ACC112 (cell line): Measurements from ENCODE around the gene DSCAML1.

ENCODE experiments used
- H2AFZ ChIP-seq: fragments of 200-600 bp; sonication (generic); one replicate; pipeline ENCODE4 v1.6.0; 2017; ENCODE audit warnings: antibody characterized with exemption, low read length; ENCODE audit not compliant: unreplicated experiment
- H3K27ac ChIP-seq: fragments of 200-600 bp; sonication (generic); 2 replicates; pipeline ENCODE4 v1.5.1; 2014; ENCODE audit warnings: low read depth, mild to moderate bottlenecking, antibody characterized with exemption, low read length, moderate library complexity
- H3K27me3 ChIP-seq: fragments of 200-600 bp; sonication (generic); 2 replicates; pipeline ENCODE4 v1.6.1; 2014; ENCODE audit warnings: mild to moderate bottlenecking, antibody characterized with exemption, low read length, moderate library complexity, mixed read lengths; ENCODE audit not compliant: insufficient read depth
- H3K36me3 ChIP-seq: fragments of 200-600 bp; sonication (generic); 2 replicates; pipeline ENCODE4 v1.6.1; 2016; ENCODE audit warnings: mild to moderate bottlenecking, antibody characterized with exemption, low read length, moderate library complexity, mixed read lengths; ENCODE audit not compliant: insufficient read depth
- H3K4me1 ChIP-seq: fragments of 200-600 bp; sonication (generic); one replicate; pipeline ENCODE4 v1.6.1; 2016; ENCODE audit warnings: low read length, mixed read lengths; ENCODE audit not compliant: insufficient read depth, unreplicated experiment, control insufficient read depth
- H3K4me3 ChIP-seq: fragments of 200-600 bp; sonication (generic); 2 replicates; pipeline ENCODE4 v1.5.1; 2014; ENCODE audit warnings: mild to moderate bottlenecking, low read depth, low read length
- H3K79me2 ChIP-seq: fragments of 200-600 bp; sonication (generic); one replicate; pipeline ENCODE4 v1.6.0; 2016; ENCODE audit warnings: low read length; ENCODE audit not compliant: control insufficient read depth, unreplicated experiment, insufficient read depth

DSCAML1 gene

GRCh38 chr11:117620086-117620485, 176.9 kb downstream of the DSCAML1 start:
- Histone ChIP-seq H3K27ac (no peak overlapping the region), H3K79me2 (no peaks in the 10 kb centered on the region), H3K4me1 (no peaks in the 10 kb centered on the region), H3K4me3 (no peak overlapping the region), H3K36me3 (no peaks in the 10 kb centered on the region), H3K27me3 (peaks cover 64% of the 10 kb centered on the region; the same call in 1 of the 2 replicates), H2AFZ (no peak overlapping the region)

- Histone ChIP-seq H3K79me2 (no peaks in the 10 kb centered on the region), H3K27me3 (peaks cover 65% of the 10 kb centered on the region; the same call in 1 of the 2 replicates)
Observed at GRCh38 chr11:117619661-117620060, 177.4 kb downstream of the DSCAML1 start.

GRCh38 chr11:117618982-117619355, 178.0 kb downstream of the DSCAML1 start:
- no peaks in the 10 kb centered on the region for H3K4me1 ChIP-seq
- no peak overlapping the region for H3K27ac ChIP-seq
- H3K79me2 ChIP-seq: no peaks in the 10 kb centered on the region
- peaks cover 70% of the 10 kb centered on the region; the same call in 1 of the 2 replicates for H3K27me3 ChIP-seq
- H3K4me3 ChIP-seq: no peak overlapping the region
- H2AFZ ChIP-seq: no peak overlapping the region
- no peaks in the 10 kb centered on the region for H3K36me3 ChIP-seq

More at GRCh38 chr11:117619661-117620060, 177.4 kb downstream of the DSCAML1 start:
- Histone ChIP-seq H3K36me3 (no peaks in the 10 kb centered on the region), H3K4me3 (no peak overlapping the region), H3K27ac (no peak overlapping the region), H3K4me1 (no peaks in the 10 kb centered on the region), H2AFZ (no peak overlapping the region)

- Histone ChIP-seq H2AFZ (no peak overlapping the region), H3K27ac (no peak overlapping the region), H3K4me3 (no peak overlapping the region), H3K27me3 (peaks cover 69% of the 10 kb centered on the region; the same call in 1 of the 2 replicates), H3K4me1 (no peaks in the 10 kb centered on the region), H3K79me2 (no peaks in the 10 kb centered on the region), H3K36me3 (no peaks in the 10 kb centered on the region)
Observed at GRCh38 chr11:117618302-117618981, 178.6 kb downstream of the DSCAML1 start.

GRCh38 chr11:117616979-117617378, 180.0 kb downstream of the DSCAML1 start:
- Histone ChIP-seq H3K79me2 (no peaks in the 10 kb centered on the region), H3K4me3 (no peak overlapping the region), H3K27ac (no peak overlapping the region), H2AFZ (no peak overlapping the region), H3K36me3 (no peaks in the 10 kb centered on the region), H3K4me1 (no peaks in the 10 kb centered on the region), H3K27me3 (peaks cover 83% of the 10 kb centered on the region)

- H3K27me3 ChIP-seq: peaks cover 78% of the 10 kb centered on the region
Observed at GRCh38 chr11:117614728-117615127, 182.3 kb downstream of the DSCAML1 start.

GRCh38 chr11:117613521-117613920, 183.5 kb downstream of the DSCAML1 start:
- peaks cover 66% of the 10 kb centered on the region for H3K27me3 ChIP-seq

More at GRCh38 chr11:117614728-117615127, 182.3 kb downstream of the DSCAML1 start:
- no peak overlapping the region for H3K27ac ChIP-seq
- H3K36me3 ChIP-seq: no peaks in the 10 kb centered on the region
- H2AFZ ChIP-seq: no peak overlapping the region
- H3K4me1 ChIP-seq: peaks cover 6% of the 10 kb centered on the region
- H3K79me2 ChIP-seq: no peaks in the 10 kb centered on the region
- no peak overlapping the region for H3K4me3 ChIP-seq

GRCh38 chr11:117612177-117612576, 184.8 kb downstream of the DSCAML1 start:
- Histone ChIP-seq H3K4me3 (no peak overlapping the region), H3K79me2 (no peaks in the 10 kb centered on the region), H2AFZ (no peak overlapping the region), H3K4me1 (peaks cover 7% of the 10 kb centered on the region), H3K27me3 (peaks cover 56% of the 10 kb centered on the region), H3K27ac (no peak overlapping the region), H3K36me3 (no peaks in the 10 kb centered on the region)

More at GRCh38 chr11:117613521-117613920, 183.5 kb downstream of the DSCAML1 start:
- no peak overlapping the region for H2AFZ ChIP-seq
- H3K4me1 ChIP-seq: peaks cover 7% of the 10 kb centered on the region
- no peaks in the 10 kb centered on the region for H3K36me3 ChIP-seq
- no peak overlapping the region for H3K27ac ChIP-seq
- no peaks in the 10 kb centered on the region for H3K79me2 ChIP-seq
- H3K4me3 ChIP-seq: no peak overlapping the region

GRCh38 chr11:117610901-117611300, 186.1 kb downstream of the DSCAML1 start:
- no peak overlapping the region for H3K27ac ChIP-seq
- no peak overlapping the region for H3K4me3 ChIP-seq
- H3K36me3 ChIP-seq: no peaks in the 10 kb centered on the region
- H2AFZ ChIP-seq: no peak overlapping the region
- H3K79me2 ChIP-seq: no peaks in the 10 kb centered on the region
- peaks cover 7% of the 10 kb centered on the region for H3K4me1 ChIP-seq
- H3K27me3 ChIP-seq: peaks cover 50% of the 10 kb centered on the region

- no peak overlapping the region for H3K4me3 ChIP-seq
- no peak overlapping the region for H3K27ac ChIP-seq
- H2AFZ ChIP-seq: no peak overlapping the region
- H3K36me3 ChIP-seq: no peaks in the 10 kb centered on the region
- H3K4me1 ChIP-seq: peaks cover 7% of the 10 kb centered on the region
- peaks cover 49% of the 10 kb centered on the region for H3K27me3 ChIP-seq
- H3K79me2 ChIP-seq: no peaks in the 10 kb centered on the region
Observed at GRCh38 chr11:117610045-117610444, 187.0 kb downstream of the DSCAML1 start.

GRCh38 chr11:117607449-117607848, 189.6 kb downstream of the DSCAML1 start:
- H3K4me3 ChIP-seq: no peak overlapping the region
- H3K36me3 ChIP-seq: no peaks in the 10 kb centered on the region
- no peak overlapping the region for H2AFZ ChIP-seq
- H3K27me3 ChIP-seq: peaks cover 41% of the 10 kb centered on the region
- no peak overlapping the region for H3K27ac ChIP-seq
- no peaks in the 10 kb centered on the region for H3K79me2 ChIP-seq
- peaks cover 7% of the 10 kb centered on the region for H3K4me1 ChIP-seq
